ENCODE data around the gene PDGFA. TPM values are rescaled to one million over a fixed set of nuclear protein-coding genes. Genes with fewer than 3 reads are reported as not detected.
A peak's percentile ranks its signal among the peaks of the same experiment; 100 is the strongest.

PDGFA gene
- total RNA-seq, 1 donor from 2014 or later = 7.6 TPM

DNA sequence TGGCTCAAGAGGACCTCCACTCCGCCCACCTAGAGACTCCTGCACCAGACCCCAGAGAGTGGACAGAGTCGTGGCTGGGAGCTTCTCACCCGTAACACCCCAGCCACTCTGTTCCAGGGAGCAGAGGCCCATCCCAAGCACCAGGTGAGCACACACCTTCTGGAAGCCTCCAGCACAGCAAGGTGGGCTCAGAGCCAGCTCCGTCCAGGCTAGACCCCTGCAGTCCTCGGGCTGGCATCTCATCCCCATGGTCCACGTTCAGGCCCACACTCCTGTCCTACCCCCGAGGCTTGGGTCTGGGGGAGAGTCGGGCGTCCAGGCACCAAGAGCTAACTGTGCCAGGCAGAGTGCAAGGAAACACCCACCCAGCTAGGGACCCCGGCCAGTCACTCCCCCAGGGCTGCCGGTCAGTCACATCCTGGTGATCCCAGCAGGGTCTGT, 13.2 kb downstream of the PDGFA start:
- no peaks in the 10 kb centered on the region for H3K36me3 Mint-ChIP-seq (ENCODE audit: unreplicated experiment)
- TF ChIP-seq, protein P1, sequence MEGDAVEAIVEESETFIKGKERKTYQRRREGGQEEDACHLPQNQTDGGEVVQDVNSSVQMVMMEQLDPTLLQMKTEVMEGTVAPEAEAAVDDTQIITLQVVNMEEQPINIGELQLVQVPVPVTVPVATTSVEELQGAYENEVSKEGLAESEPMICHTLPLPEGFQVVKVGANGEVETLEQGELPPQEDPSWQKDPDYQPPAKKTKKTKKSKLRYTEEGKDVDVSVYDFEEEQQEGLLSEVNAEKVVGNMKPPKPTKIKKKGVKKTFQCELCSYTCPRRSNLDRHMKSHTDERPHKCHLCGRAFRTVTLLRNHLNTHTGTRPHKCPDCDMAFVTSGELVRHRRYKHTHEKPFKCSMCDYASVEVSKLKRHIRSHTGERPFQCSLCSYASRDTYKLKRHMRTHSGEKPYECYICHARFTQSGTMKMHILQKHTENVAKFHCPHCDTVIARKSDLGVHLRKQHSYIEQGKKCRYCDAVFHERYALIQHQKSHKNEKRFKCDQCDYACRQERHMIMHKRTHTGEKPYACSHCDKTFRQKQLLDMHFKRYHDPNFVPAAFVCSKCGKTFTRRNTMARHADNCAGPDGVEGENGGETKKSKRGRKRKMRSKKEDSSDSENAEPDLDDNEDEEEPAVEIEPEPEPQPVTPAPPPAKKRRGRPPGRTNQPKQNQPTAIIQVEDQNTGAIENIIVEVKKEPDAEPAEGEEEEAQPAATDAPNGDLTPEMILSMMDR (IDR thresholded peaks at IDR 0.05; ENCODE audit: partially characterized antibody, unreplicated experiment) = no peak
- H3K27me3 Mint-ChIP-seq (ENCODE audit: unreplicated experiment) = no peaks in the 10 kb centered on the region
- peaks cover 4% of the 10 kb centered on the region for H3K4me1 Mint-ChIP-seq (ENCODE audit: low read depth, unreplicated experiment)
- H3K4me3 Mint-ChIP-seq (ENCODE audit: unreplicated experiment) = no peak overlapping the region
- peaks cover 6% of the 10 kb centered on the region for H3K9me3 Mint-ChIP-seq (ENCODE audit: unreplicated experiment)
- H3K27ac Mint-ChIP-seq (ENCODE audit: unreplicated experiment) = no peak overlapping the region
- DNase-seq = no peak

DNA sequence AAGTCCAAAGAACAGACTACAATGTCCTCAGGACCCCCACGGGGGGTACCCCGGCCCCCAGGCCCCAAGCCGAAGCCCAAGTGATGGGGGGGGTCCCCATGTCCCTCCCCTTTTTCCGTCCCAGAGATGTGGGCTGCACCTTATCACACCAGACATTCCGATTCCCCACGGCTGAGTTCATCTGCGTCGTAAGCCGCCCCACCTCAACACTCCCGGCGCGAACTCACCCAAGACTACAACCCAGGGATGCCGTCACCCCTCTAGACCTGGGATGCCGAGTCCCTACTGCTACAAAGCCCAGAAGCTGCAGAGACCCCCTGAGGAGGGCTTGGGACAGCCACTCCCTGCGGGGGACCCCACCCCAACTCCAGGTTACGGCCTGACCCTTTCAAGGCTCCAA, 14.5 kb downstream of the PDGFA start:
- Mint-ChIP-seq H3K4me1 (ENCODE audit: low read depth, unreplicated experiment) (peaks cover 4% of the 10 kb centered on the region), H3K4me3 (ENCODE audit: unreplicated experiment) (no peak overlapping the region)
- TF ChIP-seq, protein P1 (IDR thresholded peaks at IDR 0.05; ENCODE audit: partially characterized antibody, unreplicated experiment) = no peak

DNA sequence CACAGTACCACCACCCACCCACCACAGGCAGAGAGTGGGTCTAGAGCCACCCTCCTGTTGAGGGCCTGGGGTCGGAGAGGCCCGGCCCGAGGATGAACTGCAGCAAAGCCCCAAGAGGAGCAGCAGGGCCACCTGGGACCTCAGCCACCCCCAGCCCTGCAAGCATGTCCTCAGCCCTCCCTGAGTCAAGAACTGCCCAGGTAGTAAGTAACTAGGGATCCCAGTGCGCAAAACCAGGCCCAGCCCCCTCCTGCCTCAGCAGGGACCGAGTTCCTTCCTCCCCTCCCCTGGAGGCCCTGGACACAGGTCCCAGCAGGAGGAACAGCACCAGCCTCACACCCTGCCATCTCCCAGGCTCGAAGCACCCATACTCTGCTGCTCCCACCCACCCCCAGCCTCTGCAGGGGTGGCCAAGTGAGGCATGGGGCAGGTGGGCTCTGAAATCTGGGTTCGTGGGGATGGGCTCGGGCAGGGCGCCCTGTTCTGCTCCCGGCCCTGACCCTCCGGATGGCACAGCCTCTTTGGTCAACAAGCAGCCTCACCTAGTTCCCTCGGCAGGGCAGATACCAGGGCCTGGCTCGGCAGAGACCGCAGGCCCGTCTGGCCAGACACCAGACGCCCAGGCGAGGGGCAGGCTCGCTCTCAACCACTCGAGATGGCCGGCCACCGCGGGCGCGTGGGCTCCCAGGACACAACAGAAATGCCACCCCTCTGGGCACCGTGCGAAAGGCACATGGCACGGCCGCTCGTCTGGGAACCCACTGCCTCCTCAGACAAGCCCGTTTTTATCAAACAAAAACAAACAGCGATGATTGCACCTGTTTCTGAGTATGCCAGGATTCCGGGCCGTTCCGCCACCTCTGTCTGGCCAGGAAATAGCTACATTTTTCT, 15.2 kb downstream of the PDGFA start:
- Mint-ChIP-seq H3K27ac (ENCODE audit: unreplicated experiment) (no peak overlapping the region), H3K4me3 (ENCODE audit: unreplicated experiment) (no peak overlapping the region), H3K36me3 (ENCODE audit: unreplicated experiment) (no peaks in the 10 kb centered on the region), H3K27me3 (ENCODE audit: unreplicated experiment) (no peaks in the 10 kb centered on the region), H3K9me3 (ENCODE audit: unreplicated experiment) (peaks cover 6% of the 10 kb centered on the region), H3K4me1 (ENCODE audit: low read depth, unreplicated experiment) (peaks cover 4% of the 10 kb centered on the region)
- peak; percentile 15 for DNase-seq
- TF ChIP-seq, protein P1 (IDR thresholded peaks at IDR 0.05; ENCODE audit: partially characterized antibody, unreplicated experiment) = no peak

More for the DNA sequence above, 14.5 kb downstream of the PDGFA start:
- H3K27me3 Mint-ChIP-seq (ENCODE audit: unreplicated experiment) = no peaks in the 10 kb centered on the region
- peak; percentile 6 for DNase-seq
- H3K27ac Mint-ChIP-seq (ENCODE audit: unreplicated experiment) = no peak overlapping the region
- H3K36me3 Mint-ChIP-seq (ENCODE audit: unreplicated experiment) = no peaks in the 10 kb centered on the region
- peaks cover 6% of the 10 kb centered on the region for H3K9me3 Mint-ChIP-seq (ENCODE audit: unreplicated experiment)

DNA sequence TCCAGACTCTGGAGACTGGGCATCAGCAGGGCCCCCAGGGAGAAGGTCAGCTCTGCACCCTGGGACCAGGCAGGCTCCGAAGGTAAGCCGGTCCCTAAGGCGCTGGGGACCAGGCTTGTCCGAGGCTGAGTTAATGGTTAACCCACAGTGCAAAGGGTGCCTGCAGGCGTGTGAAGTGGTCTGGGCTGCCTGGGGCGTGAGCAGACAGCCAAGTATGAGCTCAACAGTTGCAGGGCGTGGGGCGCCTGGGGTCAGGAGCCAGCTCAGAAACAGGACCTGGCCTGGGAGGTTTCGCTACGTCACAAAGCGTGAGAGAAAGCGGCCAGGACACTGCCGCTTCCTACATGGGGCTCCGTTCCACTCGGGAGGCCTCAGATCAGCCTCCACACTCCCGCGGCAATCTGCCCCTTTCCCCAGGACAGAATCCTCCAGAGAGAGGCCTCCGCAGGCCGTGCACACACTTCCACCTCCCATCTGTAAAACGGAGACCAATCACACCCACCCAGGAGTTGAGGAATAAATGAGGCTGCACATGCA, 16.0 kb downstream of the PDGFA start:
- peak; percentile 17 for DNase-seq
- Mint-ChIP-seq H3K27ac (ENCODE audit: unreplicated experiment) (peak overlapping the region; percentile 38), H3K4me3 (ENCODE audit: unreplicated experiment) (no peak overlapping the region), H3K27me3 (ENCODE audit: unreplicated experiment) (no peaks in the 10 kb centered on the region), H3K36me3 (ENCODE audit: unreplicated experiment) (no peaks in the 10 kb centered on the region), H3K9me3 (ENCODE audit: unreplicated experiment) (peaks cover 6% of the 10 kb centered on the region), H3K4me1 (ENCODE audit: low read depth, unreplicated experiment) (peaks cover 4% of the 10 kb centered on the region)
- TF ChIP-seq, protein P1 (IDR thresholded peaks at IDR 0.05; ENCODE audit: partially characterized antibody, unreplicated experiment) = no peak

GRCh38 chr7:502296-502695, 17.4 kb downstream of the PDGFA start:
- Mint-ChIP-seq H3K9me3 (ENCODE audit: unreplicated experiment) (peaks cover 6% of the 10 kb centered on the region), H3K36me3 (ENCODE audit: unreplicated experiment) (no peaks in the 10 kb centered on the region), H3K27ac (ENCODE audit: unreplicated experiment) (no peak overlapping the region), H3K4me3 (ENCODE audit: unreplicated experiment) (no peak overlapping the region), H3K27me3 (ENCODE audit: unreplicated experiment) (peaks cover 2% of the 10 kb centered on the region), H3K4me1 (ENCODE audit: low read depth, unreplicated experiment) (peaks cover 4% of the 10 kb centered on the region)
- peak; percentile 8 for DNase-seq
- TF ChIP-seq, protein P1 (IDR thresholded peaks at IDR 0.05; ENCODE audit: partially characterized antibody, unreplicated experiment) = no peak

Data from glutamatergic neuron (in vitro differentiated cells).